GM19043 (cell line): ENCODE measurements around the gene TSPAN12.

Experiments used
- ATAC-seq: cut with Tn5 transposase; IDR thresholded peaks from one replicate; pipeline ENCODE4 v1.9.1; 2021; ENCODE audit warnings: low read depth; ENCODE audit not compliant: unreplicated experiment

TSPAN12 gene

GRCh38 chr7:120774481-120774880 lies 83.5 kb downstream of the TSPAN12 start:
- no peak for ATAC-seq

GRCh38 chr7:120770206-120770605 lies 87.7 kb downstream of the TSPAN12 start:
- no peak for ATAC-seq

- no peak for ATAC-seq
These were observed 97.1 kb downstream of the TSPAN12 start for GRCh38 chr7:120760851-120761250.

- ATAC-seq, result no peak
These were observed 97.9 kb downstream of the TSPAN12 start for GRCh38 chr7:120760050-120760449.

- no peak for ATAC-seq
These were observed 114.8 kb downstream of the TSPAN12 start for GRCh38 chr7:120743128-120743527.

GRCh38 chr7:120742372-120742771 lies 115.6 kb downstream of the TSPAN12 start:
- ATAC-seq, result no peak

GRCh38 chr7:120741371-120742042 lies 116.4 kb downstream of the TSPAN12 start:
- ATAC-seq, result no peak

GRCh38 chr7:120740348-120740747 lies 117.6 kb downstream of the TSPAN12 start:
- no peak for ATAC-seq

GRCh38 chr7:120738816-120739215 lies 119.1 kb downstream of the TSPAN12 start:
- no peak for ATAC-seq
